Stimulated activated naive CD4-positive, alpha-beta T cell treated with Interleukin-2 at 50 U/mL for 16 hours (primary cell): ENCODE data around the gene CACNA1S.

Experiments
- DNase-seq: peaks from one replicate; lab custom pipeline; 2025; lab: John Stamatoyannopoulos, UW

CACNA1S gene

DNA sequence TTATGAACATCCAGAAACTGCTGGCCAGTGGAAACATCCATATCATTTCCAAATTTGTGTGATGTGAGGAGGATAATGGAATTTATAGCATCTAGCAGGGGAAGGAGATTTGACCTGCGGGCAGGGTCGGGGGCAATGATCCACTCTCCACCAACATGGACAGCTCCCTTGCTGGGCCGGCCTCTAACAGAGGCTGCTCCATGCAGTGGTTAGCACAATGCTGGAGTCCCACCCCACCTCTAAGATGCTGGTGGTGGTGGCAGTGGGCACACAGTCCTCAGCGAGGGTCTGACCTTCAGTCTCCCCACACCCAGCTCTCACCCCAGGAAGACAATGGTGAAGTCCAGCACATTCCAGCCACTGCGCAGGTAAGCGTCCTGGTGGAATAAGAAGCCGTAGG, 18.7 kb downstream of the CACNA1S start:
- no peak for DNase-seq

DNA sequence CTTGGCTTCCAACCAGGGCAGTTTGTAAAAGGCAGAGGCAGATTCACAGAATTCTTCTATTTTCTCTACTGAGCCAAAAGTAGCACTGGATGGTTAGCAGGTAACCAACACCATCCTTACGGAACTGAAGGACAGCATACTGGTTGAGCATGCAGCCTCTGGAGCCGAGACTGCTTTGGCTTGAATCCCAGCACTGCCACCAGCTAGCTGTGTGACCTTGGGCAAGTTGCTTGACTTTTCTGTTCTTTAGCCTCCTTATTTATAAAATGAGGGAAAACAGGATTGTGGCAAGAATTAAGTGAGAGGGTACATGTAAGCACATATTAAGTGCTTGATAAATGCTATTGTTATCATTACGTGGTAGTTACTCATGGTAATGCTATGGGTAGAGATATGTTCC, 19.5 kb downstream of the CACNA1S start:
- DNase-seq, result no peak

DNA sequence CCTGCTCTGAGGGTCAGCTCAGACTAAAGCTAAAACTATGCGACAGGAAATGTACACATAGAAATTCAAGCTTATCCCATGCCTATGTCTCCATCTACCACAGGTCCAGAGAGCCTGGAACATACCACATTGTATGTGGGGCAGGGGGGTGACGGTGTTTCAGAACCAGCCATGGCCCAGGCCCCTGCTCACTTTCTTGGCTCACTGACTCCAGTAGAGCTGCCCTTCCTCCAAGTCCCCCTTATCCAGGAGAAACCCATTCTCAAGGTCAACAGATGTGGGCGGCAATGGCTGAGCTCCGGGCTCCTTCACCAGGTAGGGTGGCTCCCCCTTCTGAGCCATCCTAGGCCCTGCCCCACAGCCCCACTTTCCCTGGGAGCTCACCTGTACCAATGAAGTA, 21.0 kb downstream of the CACNA1S start:
- no peak for DNase-seq

DNA sequence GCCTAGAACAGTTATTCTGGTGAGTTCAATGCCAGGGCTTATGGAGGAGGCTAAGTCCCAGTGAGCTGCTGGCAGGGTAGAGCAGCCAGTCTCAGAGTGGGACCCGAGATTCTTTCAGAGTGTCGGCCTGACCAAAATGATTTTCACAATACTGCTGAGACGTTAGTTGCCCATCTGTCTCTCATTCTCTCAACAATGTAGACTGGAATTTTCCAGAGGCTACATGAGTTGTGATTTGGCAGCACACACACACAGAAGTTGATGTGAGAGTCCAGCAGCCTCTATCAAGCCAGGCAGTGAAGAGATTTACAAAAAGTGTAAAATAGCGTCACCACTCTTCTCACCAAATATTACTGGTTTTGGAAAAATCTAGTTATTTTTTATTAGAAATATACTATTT, 21.7 kb downstream of the CACNA1S start:
- no peak for DNase-seq

DNA sequence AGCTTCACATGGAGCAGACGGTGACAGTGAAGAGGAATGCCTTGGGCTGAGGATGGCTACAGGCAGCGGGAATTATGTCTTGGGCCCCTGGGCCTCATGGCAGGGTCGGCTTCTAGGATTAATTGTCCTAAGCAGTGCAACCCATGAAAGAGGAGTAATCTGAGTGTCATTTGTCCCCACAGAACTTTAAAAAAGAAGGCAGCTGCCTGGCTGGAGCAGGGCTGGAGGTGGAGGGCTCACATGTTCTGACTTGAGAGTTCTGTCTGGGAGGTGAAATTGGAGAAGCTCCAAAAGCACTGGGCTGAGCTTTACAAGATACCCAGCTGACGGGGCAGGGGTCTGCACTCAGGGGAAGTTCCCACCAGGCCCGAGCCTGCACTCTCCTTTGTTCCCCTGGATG, 22.6 kb downstream of the CACNA1S start:
- DNase-seq, result no peak

DNA sequence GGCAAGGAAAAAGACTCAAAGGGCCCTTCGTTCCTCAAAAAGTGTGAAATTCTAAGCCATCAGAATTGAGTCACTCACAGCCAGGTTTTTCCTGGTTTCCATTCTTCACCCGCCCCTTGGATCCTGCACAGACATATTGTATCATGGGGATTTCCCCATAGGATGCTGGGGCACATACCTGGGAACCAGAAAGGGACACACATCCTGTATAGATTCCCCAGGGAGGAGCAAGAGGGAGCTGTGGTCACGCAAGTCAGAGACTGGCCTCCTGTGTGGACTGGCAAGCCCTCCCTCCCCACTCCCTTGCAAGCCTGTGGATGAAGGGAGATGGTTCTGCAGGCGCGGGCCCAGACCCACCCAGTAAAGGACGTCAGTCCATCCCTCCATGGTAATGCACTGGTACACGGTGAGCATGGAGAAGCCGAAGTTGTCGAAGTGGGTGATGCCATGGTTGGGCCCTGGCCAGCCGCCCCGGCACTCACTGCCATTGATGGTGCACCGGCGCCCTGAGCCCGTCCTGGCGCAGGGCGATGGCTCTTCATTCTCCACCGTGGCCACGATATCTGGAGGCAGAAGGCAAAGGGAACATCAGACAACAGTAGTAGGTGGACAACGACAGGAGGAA, 23.2 kb downstream of the CACNA1S start:
- no peak for DNase-seq

DNA sequence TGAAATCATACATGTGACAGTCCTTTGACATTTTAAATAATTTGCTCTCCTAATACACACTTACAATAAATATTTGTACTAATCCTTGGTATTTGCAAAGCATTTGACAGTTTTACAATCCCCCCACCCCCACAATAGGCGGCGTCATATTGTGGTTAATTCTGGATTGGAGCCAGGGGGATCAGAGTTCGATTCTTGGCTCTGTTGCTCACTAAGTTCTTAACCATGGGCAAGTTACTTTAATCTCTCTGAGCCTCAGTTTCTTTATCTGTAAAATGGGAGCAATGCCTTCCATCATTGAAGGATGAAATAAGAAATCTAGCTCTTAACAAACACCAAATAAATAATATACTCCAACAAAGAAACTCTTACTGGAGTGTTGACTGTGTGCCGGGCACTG, 23.8 kb downstream of the CACNA1S start:
- no peak for DNase-seq

DNA sequence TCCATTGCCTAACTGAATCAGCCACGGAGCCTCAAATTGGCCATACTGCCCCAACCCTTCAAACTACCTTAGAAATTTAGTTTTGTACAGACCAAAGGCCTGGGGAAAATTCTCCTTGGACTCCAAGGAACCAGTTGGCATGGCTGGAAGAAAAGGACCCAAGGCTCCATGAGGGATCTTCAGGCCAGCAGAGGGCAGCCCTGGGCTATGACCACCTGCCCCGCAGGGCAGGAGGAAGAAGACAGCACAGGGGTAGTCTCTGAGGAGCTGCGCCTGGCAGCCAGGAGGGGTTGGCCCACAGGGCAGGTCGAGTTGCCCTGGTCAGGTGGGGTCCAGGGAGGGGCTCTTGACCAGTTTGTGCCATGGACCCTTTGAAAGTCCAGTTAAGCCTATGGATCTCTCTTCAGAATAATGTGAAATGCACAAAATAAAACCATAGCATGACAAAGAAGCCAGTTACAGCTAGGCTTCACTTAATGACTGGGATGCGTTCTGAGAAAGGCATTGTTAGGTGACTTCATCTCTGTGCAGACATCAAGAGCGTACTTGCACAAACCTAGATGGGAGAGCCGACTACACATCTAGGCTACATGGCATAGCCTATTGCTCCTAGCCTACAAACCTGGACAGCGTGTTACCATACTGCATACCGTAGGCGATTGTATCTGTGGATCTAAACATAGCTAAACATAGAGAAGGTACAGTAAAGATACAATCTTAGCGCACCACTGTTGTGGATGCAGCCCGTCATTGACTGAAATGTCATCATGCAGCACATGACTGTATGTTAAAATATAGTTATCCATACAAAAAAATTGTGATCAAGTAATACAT, 26.1 kb downstream of the CACNA1S start:
- DNase-seq, result peak; percentile 17

DNA sequence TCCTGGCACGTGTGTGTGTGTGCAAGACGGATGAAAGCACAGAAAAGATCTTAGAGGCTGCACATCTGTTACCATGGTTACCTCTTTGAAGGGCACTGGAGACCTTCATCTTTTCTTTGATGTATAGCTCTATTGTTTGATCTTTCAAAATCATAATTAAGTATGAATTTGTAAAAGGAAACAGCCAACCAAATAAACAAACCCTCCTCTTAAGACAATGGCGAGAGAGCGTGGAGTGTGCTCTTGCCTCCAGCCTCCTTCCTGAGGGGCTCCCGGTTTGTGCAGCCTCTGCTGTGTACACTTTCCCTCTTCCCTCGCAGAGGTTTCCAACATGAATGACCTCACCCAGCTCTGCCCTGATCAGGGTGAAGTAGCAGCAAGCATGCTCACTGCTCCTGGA, 27.9 kb downstream of the CACNA1S start:
- DNase-seq, result no peak

DNA sequence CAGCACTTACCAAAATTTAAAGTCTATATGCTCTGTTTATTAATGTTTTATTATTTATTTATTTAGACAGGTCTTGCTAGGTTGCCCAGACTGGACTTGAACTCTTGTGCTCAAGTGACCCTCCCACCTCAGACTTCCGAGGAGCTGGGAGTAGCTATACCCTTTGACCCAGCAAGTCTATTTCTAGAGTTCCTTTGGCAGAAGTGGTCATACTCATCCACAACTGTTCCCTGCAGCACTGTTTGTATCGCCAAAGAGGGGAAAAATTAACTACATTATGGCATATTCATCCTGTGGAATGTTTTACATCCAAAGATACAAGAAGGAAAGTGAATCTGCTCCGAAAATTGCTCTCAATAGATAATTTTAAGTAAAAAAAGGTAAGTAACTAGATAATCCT, 28.5 kb downstream of the CACNA1S start:
- DNase-seq, result no peak

DNA sequence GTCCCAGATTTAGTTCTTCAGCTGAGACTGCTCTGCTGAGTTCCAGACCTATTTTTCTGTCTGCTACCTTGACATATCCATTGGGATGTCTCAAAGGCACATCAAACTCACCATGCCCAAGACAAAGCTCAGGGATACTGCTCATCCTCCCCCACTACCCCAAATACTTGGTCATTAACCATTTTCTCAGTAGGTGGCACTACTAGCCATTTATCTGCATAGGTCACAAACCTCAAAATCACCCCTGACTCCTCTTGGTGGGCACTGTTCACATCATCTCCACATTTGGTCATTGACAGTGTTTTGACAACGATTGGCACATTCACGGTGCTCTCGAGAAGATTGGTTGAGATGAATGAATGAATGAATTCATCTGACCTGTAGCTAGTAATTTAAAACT, 32.1 kb downstream of the CACNA1S start:
- no peak for DNase-seq

DNA sequence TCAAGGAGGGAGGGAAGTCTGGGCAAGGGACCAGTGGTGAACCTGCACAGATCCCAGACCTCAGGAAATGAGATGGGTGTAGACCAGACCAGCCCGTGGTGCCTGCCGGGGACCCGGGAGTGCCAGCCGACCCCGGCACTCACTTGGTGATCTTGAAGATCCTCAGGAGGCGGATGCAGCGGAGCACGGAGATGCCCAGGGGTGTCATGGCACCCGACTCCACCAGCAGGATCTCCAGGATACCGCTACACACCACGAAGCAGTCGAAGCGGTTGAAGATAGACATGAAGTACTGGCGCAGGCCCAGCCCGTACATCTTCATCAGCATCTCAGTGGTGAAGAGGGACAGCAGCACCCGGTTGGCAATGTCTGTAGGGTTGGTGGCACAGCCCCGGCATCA, 34.5 kb downstream of the CACNA1S start:
- no peak for DNase-seq

DNA sequence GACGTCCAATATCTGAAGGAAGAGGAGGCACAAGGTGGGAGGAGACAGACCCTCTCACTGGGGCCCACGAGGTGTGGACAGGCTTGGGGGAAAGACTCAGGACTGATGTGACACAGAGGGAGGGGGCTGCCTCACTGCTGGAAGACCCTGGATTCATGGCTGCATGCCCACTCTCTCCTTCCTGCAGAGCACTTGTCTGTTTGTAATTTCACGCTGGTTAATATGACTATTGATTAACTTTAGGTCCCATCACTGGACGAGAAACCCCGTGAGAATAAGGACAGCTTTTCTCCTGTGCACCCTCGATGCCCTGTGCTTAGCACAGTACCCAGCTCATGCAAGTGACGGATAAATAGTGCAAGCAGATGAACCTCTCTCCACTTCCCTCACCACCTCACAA, 35.1 kb downstream of the CACNA1S start:
- no peak for DNase-seq

DNA sequence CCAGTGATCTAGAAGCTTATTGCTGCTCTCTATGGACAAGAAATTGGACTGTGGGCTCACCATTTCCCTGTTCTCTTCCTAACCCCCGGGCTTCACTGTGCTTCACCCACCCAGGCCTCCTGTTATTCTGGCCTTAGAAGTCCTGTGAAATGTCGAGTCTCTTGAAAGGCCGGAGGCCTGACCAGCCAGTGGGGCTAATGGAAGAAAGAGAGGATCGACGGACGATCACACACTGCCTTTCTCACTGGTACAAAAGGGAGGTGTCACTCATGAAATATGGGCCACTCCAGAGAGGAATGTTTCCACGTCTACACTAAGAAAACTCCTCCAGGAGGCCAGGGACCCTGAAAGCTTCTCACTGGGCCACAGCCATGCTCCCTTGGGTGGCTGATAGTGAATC, 36.1 kb downstream of the CACNA1S start:
- no peak for DNase-seq

DNA sequence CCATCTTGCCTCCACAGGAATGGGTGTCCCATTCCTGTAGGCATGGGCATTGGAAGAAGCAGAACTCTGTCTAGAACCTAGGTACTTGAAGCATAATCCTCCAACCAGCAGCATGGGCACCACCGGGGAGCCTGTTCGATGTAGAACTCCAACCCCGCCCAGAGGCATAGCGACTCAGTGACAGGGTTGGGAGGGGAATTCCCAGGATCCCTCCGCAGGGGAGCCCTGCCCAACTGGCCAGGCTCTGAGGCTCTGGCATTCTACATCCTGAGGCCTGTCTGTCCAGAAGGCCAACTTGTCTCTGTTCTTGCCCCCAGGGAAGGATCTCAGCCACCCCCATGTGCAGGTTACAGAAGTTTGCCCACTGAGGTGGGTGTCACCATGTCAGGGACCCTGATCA, 38.2 kb downstream of the CACNA1S start:
- no peak for DNase-seq

DNA sequence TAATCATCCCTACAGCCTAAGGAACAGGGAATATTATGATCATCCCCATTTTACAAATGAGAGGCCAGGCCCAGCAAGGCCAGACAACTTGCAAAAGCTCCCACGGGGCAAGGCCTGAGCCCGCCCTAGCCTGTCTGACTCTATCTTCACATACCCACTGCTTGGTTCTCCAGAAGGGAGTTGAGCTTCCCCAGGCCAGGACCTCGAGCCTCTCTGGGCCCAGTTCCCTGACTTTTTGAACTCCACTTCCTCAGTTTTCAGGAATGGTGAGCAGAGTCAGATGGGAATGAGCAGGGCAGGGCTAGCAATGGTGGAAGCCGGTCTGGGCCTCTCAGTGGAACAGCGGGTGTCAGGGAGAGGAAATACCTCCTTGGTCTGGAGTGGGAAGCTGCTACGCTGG, 39.3 kb downstream of the CACNA1S start:
- no peak for DNase-seq

DNA sequence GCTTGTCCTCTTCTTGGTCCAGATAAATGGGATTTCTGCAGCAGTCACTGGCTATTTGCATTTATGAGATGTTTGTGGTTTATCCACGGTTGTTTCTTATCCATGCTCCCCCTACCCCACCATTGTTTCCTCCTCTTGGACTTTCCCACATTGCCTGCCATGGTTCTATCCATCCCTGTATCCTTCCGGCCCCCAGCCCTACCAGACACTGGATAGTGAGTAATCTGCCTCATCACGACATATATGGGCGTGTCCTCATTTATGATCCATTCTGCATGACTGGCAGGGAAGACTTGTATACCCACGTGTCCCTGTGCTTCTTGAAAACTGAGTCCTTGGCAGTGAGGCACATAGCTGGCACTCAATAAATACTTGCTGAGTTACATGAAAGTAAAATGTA, 40.1 kb downstream of the CACNA1S start:
- no peak for DNase-seq

DNA sequence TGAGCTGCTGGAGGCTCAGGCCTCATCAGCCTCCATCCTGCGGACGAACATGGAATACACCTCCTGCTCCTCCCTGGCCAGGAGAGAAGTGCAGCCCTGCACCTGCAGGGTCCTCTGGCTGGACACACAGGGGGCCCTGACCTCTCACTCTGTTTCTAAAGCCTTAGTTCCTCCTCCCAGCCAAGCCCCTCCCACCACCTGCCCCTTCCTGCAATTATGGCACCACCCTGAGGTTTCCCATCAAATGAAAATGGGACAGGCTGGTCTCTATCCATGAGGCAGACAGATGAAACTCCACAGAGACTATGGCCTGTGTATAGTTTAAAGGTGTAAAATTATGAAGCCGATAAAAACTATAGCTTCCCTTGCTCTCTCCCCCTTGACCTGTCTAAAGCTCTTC, 42.6 kb downstream of the CACNA1S start:
- DNase-seq, result no peak

DNA sequence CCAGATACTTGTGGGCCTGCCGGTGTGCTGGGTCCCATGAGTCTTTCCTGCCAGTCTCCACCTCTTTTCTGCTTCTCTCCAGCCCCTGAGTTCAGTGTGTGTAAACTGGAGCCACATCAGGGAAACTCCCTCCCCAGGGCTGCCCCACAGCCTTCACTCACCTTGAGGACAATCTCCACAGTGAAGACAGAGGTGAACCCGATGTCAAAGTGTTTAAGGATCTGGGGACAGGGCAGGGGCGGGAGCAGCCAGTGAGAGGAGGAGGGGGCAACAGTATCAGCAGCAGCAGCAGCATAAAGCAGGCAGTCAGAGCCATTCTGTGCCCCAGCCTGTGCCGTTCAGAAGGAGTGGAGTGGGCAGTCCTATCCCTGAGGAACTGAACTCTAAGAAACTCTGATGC, 43.2 kb downstream of the CACNA1S start:
- no peak for DNase-seq

DNA sequence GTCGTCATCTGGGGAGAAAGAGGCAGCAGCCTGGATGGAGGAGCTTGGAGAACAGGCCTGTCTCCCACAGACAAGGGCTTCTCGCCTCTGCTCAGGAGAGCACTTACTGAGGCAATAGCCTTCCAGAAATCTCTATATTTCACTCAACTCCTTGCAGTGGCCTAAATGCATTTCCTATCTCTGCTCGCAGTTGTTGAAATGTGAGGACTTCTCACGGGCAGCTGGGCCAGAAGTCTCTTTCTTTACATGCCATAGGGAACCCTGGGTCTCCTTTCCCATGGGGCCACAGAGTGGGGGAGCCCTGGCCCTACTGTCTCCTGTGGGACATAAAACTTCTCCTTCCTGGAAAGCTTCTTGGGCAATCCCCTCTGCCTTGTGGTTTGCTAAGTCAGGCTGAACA, 45.2 kb downstream of the CACNA1S start:
- no peak for DNase-seq

DNA sequence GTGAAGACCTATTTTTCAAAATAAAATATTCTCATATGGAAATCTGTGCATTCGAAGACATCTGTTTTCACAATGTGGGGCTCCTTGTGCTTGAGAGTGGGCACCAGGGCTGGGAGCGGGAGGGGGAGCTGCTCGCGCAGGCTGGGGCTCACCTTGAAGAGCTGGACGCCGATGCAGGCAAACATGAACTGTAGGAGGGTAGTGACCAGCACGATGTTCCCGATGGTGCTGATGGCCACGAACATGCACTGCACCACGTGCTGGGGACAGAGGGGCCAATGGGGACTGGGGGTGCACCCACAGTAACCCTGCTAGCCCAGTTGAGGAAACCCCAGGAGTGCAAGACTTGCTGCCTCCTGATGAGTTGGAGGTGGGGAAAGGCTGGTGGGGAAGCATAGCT, 46.5 kb downstream of the CACNA1S start:
- DNase-seq, result no peak

DNA sequence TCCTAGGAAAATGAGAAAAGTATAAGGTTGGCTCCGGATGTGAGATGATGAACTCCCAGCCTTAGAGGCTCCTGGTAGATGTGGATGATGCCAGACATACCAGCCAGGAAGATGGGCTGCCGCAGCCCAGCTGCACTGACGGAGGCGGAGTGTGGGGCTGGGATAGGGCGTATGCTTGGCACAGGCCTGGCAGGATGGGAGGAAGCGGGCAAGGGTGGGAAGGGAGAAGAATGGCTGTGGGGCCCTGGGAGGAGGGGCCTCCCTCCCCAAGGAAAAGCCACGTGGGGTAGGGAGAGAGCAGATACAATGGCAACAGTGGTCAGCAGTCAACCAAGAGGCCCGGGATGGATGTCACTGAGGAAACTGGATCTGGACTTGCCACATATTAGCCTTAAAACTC, 47.4 kb downstream of the CACNA1S start:
- no peak for DNase-seq

DNA sequence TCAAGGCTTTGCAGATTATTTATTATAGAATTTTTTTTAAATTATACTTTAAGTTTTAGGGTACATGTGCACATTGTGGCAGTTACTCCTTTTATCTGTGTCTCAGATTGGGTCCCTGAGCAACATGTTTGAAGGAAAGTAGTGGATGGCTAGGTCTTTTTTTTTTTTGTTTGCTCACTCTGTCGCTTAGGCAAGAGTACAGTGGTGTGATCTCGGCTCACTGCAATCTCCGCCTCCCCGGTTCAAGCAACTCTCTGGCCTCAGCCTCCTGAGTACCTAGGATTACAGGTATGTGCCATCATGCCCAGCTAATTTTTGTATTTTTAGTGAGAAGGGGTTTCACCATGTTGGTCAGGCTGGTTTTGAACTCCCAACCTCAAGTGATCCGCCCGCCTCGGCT, 49.1 kb downstream of the CACNA1S start:
- no peak for DNase-seq

DNA sequence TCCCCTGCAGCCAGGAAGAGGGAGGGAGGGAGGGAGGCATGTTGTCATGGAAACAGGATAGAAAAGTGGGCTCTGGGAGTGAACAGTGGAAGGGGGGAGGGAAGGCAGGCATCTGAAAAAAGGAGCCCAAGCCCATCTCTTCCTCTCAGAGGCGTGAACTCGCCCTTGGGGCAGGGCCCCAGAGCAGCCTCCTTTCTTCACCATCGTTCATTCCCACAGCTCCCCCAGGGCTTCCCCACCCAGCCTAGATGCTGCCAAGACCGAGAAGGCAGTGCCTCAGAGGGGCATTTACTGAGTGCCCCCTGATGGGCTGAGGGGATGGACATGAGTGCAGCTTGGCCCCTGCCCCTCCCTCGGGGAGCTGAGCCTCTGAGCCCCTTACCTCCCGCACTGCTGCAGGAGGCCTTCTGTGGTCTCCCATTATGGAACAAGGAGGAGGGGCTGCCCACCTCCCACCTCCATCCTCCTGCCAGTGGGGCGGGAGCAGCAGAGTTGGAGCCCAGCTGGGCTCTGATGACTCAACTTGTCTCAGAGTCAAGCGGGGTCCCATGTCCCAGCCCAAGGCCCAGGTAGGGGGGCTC, 49.6 kb downstream of the CACNA1S start:
- no peak for DNase-seq
